T-helper 2 cell treated with Interferon-gamma antibody and Interleukin-4, amounts not matched to agents 100 ng/mL and 5 ng/mL, for 36 hours (primary cell): Measurements from ENCODE around the gene ARFGAP2. TPM values are rescaled to one million over a fixed set of nuclear protein-coding genes. Genes with fewer than 3 reads are reported as not detected.

Experiments
- intact Hi-C: fragments of 100-400 bp; cut with micrococcal nuclease; formaldehyde crosslinking; loops from one replicate; pipeline ENCODE4 v1.15.1; 2023
- total RNA-seq: library from RNA; stranded (reverse); gene quantifications from 2 replicates; pipeline ENCODE4 v1.2.3, GENCODE V29; 2022

ARFGAP2 gene
- total RNA-seq, 1 donor from 2014 or later = 97.9 TPM

DNA sequence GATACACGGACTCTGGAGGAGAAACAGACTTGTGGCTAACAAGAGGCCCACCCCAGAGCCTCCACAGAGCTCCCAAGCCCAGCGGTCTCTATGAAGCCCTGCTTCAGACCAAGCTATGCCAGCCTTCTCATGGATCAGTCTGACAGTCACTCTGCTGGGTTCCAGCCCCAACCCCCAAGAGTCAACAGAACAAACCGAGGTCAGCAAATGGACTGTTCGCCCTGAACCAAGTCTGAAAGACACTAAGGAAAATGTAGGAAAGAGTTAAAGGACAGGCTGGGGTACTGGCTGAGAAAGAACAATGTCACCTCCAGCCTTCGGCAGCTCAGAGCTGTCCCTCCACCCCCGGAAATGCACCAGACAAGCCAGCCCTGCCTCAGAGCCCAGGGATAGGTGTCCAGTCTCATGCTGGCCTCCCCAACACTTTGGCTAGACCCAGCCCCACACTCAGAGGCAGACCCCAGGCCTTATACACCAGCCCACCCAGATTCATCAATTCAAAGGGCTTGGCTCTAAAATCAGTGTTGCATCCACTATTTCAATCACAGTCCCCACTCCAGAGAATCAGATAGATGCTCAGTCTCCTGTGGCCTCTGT, 3.8 kb downstream of the ARFGAP2 start:
- intact Hi-C loops = no loop called here

DNA sequence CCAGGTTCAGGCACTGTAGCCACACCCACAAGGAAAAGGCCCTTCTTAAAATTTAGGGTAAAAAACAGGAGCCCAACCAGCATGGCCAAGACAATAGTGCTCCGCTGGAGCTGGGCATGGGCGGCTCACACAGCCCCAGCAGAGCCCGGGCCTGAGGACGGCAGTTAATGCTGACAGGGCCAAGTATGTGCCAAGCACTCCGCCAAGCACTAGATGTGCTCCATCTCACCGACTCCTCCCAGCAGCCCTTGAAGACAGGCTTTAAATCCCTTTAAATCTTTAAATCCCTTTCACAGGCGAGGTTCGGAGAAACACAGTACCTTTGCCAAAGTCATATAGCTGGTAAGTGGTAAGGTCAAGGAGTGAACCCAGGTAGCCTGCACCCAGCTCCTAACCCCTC, 4.8 kb downstream of the ARFGAP2 start:
- intact Hi-C loops = no loop called here

DNA sequence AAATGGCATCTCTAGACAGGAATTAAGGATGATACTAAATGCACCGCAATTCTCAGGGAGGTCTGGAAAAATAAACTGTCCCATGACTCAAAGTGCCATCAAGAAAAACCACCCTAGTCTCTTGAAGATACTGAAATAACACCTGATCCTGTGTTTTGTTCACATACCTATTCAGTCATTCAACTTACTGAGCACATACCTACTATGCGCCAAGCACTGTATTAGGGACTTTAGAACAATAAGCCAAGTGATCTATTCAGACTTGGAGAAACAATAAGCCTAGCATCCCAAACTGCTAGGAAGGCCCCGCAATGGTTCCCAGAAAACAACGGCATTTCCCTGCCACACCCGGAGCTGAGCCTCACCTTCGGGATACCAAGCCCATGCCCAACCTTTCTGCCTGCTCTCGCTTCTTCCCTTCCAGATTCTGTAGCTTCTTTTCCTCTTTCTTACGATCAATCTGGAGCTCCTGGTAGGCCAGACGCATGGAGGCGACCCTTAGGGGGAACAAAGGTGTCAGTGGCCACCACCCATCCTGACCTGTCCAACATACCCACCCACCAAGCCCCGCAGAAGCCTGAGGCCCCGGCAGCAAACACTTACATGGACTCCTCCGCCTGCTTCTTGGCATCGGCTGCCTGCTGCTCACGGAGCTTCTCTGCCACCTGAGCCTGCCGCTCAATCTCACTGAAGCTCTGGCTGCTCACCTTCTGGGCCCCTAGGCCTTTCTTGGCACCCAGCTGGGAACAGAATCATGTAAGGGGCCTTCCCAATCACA, 5.4 kb downstream of the ARFGAP2 start:
- intact Hi-C loops = no loop called here

DNA sequence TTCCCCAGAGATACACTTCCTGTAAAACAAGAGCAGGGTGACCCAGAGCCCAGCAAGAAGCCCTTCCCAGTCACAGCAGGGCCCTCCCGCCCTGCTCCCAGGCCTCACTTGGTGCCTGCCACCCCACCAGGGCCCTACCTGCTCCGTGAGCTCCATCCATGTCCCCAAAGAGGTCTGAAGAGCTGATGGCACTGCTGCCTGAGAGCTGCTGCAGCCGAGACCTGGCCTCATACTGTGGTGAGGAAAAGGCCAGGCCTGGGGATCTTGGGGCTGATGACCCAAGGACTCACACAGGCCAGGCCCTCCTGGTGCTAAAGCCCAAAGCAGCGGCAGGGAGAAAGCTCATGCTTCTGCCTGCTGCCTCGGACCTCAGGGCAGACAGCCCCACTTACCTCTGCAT, 10.3 kb downstream of the ARFGAP2 start:
- intact Hi-C loops = no loop called here

DNA sequence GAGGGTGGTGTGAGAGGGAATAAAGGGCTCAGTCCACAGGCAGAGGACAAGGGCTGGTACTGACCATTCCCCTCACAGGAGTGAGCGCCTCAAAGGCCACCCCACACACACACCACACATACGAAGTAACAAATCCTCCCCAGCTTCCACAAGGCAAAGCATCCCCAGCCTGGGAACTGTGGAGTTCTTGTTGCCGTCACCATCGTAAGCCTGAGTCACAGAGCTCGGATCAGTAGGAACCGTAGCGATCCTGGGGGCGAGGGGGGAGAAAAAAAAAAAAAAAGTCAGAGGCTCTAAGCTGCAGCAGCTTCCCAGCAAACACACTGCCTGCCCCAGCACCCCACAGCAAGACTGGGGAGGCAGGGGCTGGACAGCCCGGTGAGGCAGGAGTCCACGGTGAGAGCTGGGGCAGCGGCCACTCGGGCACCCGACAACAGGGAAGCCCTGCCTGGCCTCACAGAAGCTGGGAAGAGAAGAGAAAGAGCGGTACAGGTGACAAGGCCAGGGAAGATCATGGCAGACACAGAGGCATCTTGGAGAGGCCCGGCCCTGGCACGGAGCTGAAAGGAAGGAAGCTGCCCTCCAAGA, 11.3 kb downstream of the ARFGAP2 start:
- intact Hi-C loops = no loop called here

DNA sequence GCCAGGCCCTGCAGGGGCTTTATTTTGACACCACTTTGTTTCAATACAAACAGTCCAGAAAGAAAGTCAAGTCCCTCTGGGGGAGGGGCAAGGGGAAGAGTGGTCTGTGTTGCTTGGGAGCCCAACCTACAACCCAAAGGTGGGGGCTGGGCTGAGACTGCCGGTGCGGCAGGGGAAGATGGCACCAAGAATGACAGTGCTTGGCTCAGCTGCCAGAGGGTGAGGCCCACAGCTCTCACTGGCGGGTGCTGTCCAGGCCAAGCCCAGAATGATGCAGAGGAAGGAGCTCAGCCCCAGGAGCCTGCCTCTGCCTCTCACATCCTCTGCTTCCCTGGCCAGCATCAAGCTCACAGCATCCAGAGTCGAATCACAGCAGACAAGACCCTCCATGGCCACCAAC, 12.4 kb downstream of the ARFGAP2 start:
- intact Hi-C loops = no loop called here

DNA sequence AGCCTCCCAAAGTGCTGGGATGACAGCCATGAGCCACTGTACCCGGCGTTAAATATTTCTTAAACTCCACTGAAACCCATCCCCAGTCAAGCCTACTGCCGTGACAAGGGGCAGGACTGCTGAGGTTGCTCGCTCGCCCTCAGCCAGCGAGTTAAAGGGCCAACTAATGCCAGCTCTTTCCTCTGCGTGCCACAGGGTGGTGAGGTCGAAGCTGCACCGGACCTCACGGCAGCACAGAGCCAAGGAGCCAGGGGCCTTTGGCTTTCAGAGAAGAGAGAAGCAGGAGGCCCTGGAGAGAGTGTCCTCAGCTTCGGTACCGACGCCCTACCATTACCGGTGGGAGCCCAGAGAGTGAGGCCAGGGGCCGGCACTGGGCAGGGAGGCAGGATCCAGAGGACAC, 12.8 kb downstream of the ARFGAP2 start:
- intact Hi-C loops = no loop called here

DNA sequence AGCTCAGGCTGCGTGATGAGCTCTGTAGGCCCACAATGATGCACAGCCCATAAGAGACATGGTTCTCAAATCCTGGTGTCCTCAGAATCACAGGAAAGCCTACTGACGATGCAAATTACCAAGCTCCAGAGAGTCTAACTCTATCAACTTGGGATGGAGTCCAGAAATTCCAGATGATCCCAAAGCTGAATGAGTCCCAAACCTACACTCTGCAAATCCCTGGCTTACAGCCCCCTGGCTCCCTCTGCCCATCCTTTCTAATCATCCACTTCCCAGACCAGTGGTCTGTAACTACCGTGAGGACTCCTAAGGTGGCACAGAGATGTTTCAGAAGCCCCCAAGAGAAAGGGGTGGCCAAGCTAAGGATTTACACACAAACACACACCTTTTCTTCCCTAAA, 13.5 kb downstream of the ARFGAP2 start:
- intact Hi-C loops = no loop called here

DNA sequence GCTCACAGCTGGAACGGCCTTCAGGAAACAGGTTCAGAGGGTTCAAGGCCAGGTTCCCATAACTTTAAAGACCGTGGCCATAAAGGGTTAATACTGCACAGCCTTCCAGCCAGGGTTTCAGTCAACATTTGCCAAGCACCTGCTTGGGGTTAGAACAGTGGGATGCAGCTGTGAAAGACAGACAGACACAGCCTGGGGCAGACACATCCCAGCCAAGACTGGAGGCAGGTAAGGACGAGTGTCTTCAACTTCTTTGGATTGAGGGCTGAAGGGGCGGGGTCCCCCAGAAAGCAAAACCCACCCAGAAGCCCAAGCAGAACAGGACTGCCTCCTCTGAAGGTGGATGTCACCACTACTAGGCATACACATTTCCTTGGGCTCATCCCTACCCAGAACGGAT, 14.3 kb downstream of the ARFGAP2 start:
- intact Hi-C loops = no loop called here

DNA sequence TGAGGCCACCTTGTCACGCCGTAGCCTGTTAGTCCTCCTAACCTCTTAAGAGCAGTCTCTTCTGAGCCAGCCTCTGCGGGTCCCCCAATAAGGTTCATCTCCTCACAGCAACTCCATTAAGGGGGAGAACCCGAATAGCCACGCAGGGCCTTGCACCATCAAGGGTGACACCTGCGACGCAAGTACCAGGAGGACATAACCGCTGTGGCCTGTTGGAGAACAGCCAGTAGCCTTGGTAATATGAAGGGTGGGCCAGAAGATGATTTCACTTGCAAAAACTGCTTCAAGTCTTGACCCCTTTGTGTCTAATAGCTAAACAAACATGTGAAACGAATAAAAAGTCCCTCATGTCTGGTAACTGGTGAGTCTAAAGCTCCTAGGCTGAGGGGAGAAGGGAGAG, 14.8 kb downstream of the ARFGAP2 start:
- intact Hi-C loops = no loop called here

DNA sequence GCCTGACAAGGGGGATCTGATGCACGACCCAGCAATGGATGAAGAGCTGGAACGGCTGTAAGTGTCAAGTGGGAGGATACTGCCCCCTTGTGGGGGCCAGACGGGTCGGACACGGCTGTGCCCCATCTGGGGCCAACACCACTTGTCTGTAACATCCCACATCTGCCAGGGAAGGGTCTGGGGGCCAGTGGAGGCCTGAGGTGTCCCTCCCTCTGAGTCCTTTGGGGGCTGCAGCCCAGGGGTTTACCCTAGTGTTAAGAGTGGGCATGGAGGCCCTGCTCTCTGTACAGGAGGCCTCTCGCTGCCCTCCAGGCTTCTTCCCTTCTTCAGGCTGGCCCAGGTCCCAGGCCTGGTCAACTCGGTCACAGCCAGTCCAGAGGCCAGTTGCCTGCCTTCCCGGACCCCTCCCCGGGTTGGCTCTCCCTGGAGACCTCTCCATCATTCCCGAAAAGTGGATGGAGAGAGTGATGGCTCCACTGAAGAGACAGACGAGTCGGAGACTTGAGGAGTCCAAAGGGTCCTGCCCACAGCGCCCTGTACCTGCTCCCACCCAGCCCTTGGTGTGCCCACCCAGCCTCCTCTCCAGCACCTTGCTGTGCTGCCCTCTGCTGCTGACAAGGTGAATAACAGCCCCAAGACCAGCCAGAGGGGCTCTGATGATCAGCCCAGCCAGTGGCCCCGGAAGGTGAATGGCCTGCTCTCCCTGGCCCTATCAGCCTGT, 15.4 kb downstream of the ARFGAP2 start:
- intact Hi-C loops = no loop called here

DNA sequence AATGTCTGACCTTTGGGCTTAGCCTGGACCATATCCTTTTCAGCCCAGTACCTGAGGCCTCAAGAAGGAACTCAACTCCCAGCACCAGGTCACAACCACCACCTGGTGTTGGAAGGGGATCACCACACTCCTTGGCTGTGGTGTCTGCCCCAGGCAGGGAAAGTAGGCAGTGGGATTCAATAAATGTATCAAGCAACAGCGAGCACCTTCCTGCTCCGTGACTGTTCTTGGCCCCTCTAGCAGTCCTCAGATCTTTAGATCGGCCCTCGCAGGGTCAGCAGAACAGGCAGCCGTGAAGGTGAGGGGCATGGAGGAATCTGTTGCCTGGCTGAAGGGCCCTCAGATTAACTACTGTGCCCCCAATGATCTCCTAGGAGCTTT, 15.9 kb downstream of the ARFGAP2 start:
- intact Hi-C loops = no loop called here

DNA sequence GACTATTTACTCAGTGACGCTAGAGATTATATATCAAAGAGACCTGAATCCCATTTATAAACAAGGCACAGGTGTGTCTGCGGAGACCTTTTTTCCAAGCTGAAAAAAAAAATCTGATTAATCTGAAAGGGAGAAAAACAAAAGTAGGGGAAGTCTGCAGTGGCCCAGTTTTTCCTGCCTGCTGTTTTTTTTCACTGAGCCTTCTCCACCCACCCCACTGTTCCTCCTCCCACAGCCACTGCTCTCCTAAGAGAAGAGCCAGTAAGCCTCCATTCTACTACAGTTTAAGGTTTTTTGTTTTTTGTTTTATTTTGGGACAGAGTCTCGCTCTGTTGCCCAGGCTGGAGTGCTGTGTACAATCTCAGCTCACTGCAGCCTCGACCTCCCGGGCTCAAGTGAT, 18.4 kb downstream of the ARFGAP2 start:
- intact Hi-C loops = no loop called here

DNA sequence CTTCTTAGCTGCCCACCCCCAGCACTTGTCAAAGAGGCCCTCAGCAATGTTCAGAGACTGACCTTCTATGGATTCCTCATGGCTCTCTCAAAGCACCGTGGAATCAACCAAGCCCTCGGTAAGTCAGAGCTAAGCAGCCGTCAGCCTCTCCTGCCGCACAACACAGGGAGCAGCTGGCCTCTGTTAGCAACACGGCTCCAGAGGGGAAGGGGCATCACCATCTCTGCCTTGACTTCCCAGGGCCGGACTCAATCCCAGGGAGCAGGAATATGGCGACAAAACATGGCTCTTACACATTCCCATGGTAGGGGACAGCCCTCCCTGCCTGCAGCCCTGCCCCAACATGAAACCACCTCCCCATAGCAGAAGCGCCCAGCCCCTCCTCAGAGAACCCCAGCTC, 18.9 kb downstream of the ARFGAP2 start:
- intact Hi-C loops = no loop called here

DNA sequence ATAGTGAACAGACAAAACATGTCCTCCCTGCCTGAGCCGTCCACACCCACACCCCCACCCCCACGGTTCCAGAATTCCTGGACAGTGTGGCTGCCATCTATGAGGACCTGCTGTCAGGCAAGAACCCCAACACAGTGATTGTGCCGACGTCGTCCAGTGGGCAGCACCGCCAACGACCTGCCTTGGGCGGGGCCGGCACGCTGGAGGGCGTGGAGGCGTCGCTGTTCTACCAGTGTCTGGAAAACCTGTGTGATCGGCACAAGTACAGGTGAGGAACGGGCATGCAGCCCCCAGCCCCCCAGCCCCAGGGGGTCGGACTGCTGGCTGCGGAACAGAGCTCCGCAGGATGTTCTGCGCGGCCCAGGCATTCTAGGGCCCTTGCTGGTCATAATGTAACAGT, 19.7 kb downstream of the ARFGAP2 start:
- intact Hi-C loops = no loop called here

DNA sequence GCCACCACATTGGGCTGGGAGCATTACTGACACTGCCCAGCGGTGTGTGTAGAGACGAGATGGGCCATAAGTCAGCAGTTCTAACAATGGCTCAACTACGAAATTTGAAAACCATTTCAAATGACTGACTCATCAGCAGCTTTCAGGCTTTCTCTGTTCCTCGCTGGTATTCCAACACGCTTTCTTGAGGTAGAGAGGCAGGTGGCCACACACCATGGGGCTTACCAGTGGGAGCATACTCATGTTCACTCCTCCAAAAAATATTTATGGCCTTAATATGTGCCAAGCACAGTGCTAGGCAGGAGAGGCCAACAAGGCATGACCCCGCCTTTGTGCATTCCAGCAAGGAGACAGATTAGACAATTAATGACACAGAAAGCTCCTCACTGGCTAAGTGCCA, 20.3 kb downstream of the ARFGAP2 start:
- intact Hi-C loops = no loop called here

DNA sequence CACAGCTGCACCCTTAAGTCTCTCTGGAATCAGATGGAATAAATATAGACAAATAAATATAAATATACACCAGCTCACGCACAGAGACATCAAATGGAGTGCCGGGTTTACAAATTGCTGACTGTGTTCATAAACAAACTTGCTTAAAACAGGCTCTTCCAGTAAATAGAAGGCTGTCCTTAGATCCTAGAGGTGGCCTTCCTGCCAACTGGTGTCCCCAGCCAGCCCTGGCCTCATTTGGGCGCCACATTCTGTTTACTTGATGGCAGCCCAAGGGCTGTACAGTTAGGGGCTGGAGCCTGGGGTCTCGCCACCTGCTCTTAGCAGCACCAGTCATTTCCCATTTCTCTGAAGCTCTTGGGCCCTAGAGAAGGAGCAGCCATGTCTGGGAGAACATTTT, 20.8 kb downstream of the ARFGAP2 start:
- intact Hi-C loops = no loop called here

DNA sequence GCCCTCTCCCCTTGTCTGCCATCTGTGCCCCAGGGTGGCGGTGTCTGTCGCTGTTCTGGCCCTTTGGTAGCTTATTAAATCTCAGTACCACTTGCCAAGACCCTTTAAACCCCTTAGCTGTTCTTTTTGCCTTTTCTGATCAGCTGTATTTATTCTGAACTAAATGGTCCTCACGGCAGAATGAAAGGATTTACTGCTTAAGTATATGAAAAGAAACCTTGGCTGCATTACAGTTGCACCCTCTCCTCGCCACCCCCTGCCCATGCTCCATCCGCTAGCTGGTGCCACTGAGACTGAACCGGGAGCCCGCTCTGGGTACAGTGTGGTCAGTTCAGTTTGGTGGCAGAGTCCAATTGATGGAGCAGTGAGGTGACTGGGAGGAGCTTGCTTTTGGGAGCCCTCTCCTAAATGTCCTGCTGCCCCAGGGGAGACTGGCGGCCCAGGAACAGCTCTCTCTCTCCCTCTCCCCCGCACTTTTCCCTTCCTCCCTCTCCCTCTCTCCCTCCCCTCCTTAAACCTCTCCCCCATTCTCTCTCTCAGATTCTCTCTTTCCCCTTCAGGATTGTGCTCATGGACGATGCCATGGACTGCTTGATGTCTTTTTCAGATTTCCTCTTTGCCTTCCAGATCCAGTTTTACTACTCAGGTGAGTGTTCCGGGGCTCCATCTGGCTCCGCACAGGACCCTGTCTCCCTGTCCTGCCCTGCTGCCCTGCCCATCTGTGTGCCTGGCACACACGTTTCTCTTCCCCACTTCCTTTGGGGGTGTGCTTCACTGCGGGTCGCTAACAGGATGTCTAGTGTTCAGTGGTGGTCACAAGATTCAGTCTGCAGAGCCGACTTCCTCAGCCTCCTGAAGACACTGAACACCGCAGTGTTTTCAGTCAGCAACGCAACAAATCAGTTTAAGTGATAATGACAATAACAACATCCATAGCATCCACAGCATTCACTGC, 21.8 kb downstream of the ARFGAP2 start:
- intact Hi-C loops = no loop called here

DNA sequence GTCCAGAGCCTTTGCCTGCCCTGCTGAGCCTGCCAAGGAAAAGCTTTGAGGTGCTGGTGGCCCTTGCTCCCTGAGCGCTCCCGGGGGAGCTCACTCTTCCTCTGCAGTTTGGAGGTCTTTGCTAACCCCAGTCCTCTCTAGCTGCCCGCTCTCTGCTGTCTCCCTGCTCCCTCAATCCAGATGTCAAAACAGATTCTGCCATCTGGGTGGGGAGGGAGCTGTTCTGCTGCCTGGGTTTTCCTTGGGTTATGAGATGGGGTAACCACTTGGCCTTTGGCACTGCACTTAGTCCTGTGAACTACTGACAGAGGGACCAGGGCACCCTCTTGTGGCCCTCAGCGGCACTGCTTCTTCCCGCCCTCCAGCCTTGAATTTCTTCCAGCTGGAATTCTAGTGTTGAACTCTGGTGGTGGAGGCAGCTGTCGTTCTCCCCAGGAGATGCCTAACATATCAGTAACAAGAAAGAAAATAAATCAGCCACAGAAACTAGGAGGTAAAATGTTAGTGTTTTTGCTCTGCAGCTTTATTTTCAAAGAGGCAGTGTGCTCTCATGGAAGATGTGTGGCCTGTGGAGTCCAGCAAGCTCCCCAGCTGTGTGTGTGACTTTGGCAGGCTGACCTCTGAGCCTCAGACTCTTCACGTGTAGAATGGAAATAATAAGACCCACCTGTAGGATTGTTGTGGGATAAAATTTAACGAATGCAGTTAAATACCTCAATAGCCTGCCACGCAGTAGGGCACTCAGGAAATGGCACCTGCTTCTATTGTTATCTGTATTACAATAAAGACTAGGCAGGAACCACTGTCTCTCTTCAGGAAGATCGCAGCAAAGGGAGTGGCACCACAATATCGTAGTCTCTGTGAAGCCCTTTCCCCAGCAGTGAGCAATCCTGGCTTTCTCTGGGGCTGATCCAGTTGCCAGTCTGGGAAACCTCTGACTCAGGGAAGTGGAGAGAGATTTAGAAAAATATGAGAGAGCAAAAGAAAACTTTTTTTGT, 23.4 kb downstream of the ARFGAP2 start:
- intact Hi-C loops = loop anchor here (1.0 to 2.0 kb wide), 2 partner anchors 234 to 264 kb away; partner anchors contain the start of gene LRP4
